ENCODE results near the gene SPG7. TPM values are rescaled to one million over a fixed set of nuclear protein-coding genes. Genes with fewer than 3 reads are reported as not detected.
A peak's percentile ranks its signal among the peaks of the same experiment; 100 is the strongest.

The SPG7 gene
- total and polyA plus RNA-seq, 4 experiments from 2014 or later = 46.4 to 160 (median 103) TPM

- peaks cover 91% of the 10 kb centered on the region for H3K4me1 ChIP-seq (ENCODE audit: insufficient read depth, low read length)
- no peaks in the 10 kb centered on the region for H3K27me3 ChIP-seq (ENCODE audit: insufficient read depth, low read length)
- H3K4me3 Mint-ChIP-seq = peak overlapping the region; percentile 74 to 92 (median 84)
- H3K27me3 Mint-ChIP-seq = no peaks in the 10 kb centered on the region
- peaks cover 71 to 94% (median 85%) of the 10 kb centered on the region in 4 donors for H3K4me1 Mint-ChIP-seq
- H3K36me3 ChIP-seq (ENCODE audit: insufficient read depth, low read length) = no peaks in the 10 kb centered on the region
- CTCF ChIA-PET (ENCODE audit: partially characterized antibody) = interaction anchor here (0.7 to 2.1 kb wide), 7 partner anchors 13 to 690 kb away, joined by 3 to 5 read pairs (median 3); no protein-coding TSS in a partner anchor
- peak overlapping the region; percentile 86 to 98 (median 94) for H3K27ac Mint-ChIP-seq
- intact Hi-C loops (cut with micrococcal nuclease) = loop anchor here (2.0 kb wide), 1 partner anchor 41 kb away; no protein-coding TSS in a partner anchor
- no peaks in the 10 kb centered on the region for H3K9me3 ChIP-seq (ENCODE audit: control insufficient read depth in 1 of 2, low read length in 2 of 2)
- H3K27ac ChIP-seq (ENCODE audit: low read depth, low read length) = peak overlapping the region; percentile 42
- peaks cover 0 to 31% of the 10 kb centered on the region in 2 donors for H3K36me3 Mint-ChIP-seq
- POLR2A ChIA-PET (ENCODE audit: partially characterized antibody) = interaction anchor here (0.6 to 3.7 kb wide), 21 partner anchors 9 to 253 kb away, joined by 3 to 29 read pairs (median 4); partner anchors contain the start of gene SPG7
- peaks cover 0 to 4% (median 0%) of the 10 kb centered on the region in 8 donors for H3K9me3 Mint-ChIP-seq
- peak in 4 of 5 donors; percentile 79 to 85 (median 80) for DNase-seq
- peak overlapping the region; percentile 25 to 26 for H3K4me3 ChIP-seq (ENCODE audit: low read length in 2 of 2)
Observed at GRCh38 chr16:89484041-89484501, 24.1 kb upstream of the SPG7 start.

GRCh38 chr16:89484923-89485679 is 23.1 kb upstream of the SPG7 start:
- Histone ChIP-seq H3K4me1 (ENCODE audit: insufficient read depth, low read length) (peaks cover 89% of the 10 kb centered on the region), H3K4me3 (ENCODE audit: low read length in 2 of 2) (peak overlapping the region in 1 of 2 donors; percentile 6), H3K27me3 (ENCODE audit: insufficient read depth, low read length) (no peaks in the 10 kb centered on the region), H3K27ac (ENCODE audit: low read depth, low read length) (peak overlapping the region; percentile 42), H3K36me3 (ENCODE audit: insufficient read depth, low read length) (no peaks in the 10 kb centered on the region), H3K9me3 (ENCODE audit: control insufficient read depth in 1 of 2, low read length in 2 of 2) (no peaks in the 10 kb centered on the region)
- POLR2A ChIA-PET (ENCODE audit: partially characterized antibody) = interaction anchor here (0.6 to 3.7 kb wide), 10 partner anchors 9 to 252 kb away, joined by 3 to 29 read pairs (median 6); partner anchors contain the start of gene SPG7
- Mint-ChIP-seq H3K36me3 (peaks cover 0 to 35% of the 10 kb centered on the region in 2 donors), H3K9me3 (peaks cover 0 to 5% (median 0%) of the 10 kb centered on the region in 8 donors), H3K27ac (peak overlapping the region; percentile 86 to 98 (median 94)), H3K27me3 (no peaks in the 10 kb centered on the region), H3K4me1 (peaks cover 70 to 91% (median 81%) of the 10 kb centered on the region in 4 donors), H3K4me3 (peak overlapping the region; percentile 72 to 92 (median 84))
- CTCF ChIA-PET (ENCODE audit: partially characterized antibody) = interaction anchor here (0.7 to 2.1 kb wide), 2 partner anchors 109 to 682 kb away, joined by 3 to 4 read pairs; no protein-coding TSS in a partner anchor
- peak in 2 of 5 donors; percentile 19 to 56 for DNase-seq
- intact Hi-C loops (cut with micrococcal nuclease) = loop anchor here (2.0 to 5.0 kb wide), 2 partner anchors 42 to 168 kb away; no protein-coding TSS in a partner anchor

- ChIA-PET POLR2A (ENCODE audit: partially characterized antibody) (interaction anchor here (0.6 to 3.7 kb wide), 7 partner anchors 8 to 170 kb away, joined by 3 to 29 read pairs (median 4); partner anchors contain the start of gene SPG7), CTCF (ENCODE audit: partially characterized antibody) (interaction anchor here (0.7 to 2.1 kb wide), 2 partner anchors 110 to 683 kb away, joined by 3 to 4 read pairs; no protein-coding TSS in a partner anchor)
- no peaks in the 10 kb centered on the region for H3K27me3 Mint-ChIP-seq
- H3K9me3 Mint-ChIP-seq = peaks cover 0 to 5% (median 0%) of the 10 kb centered on the region in 8 donors
- Histone ChIP-seq H3K27ac (ENCODE audit: low read depth, low read length) (peak overlapping the region; percentile 42), H3K4me1 (ENCODE audit: insufficient read depth, low read length) (peaks cover 82% of the 10 kb centered on the region), H3K36me3 (ENCODE audit: insufficient read depth, low read length) (no peaks in the 10 kb centered on the region), H3K4me3 (ENCODE audit: low read length in 2 of 2) (peak overlapping the region in 1 of 2 donors; percentile 6), H3K27me3 (ENCODE audit: insufficient read depth, low read length) (no peaks in the 10 kb centered on the region), H3K9me3 (ENCODE audit: control insufficient read depth in 1 of 2, low read length in 2 of 2) (no peaks in the 10 kb centered on the region)
- peaks cover 66 to 88% (median 77%) of the 10 kb centered on the region in 4 donors for H3K4me1 Mint-ChIP-seq
- peaks cover 0 to 38% of the 10 kb centered on the region in 2 donors for H3K36me3 Mint-ChIP-seq
- no peak for DNase-seq
- intact Hi-C loops (cut with micrococcal nuclease) = loop anchor here (2.0 to 5.0 kb wide), 2 partner anchors 43 to 168 kb away; no protein-coding TSS in a partner anchor
- H3K27ac Mint-ChIP-seq = peak overlapping the region; percentile 86 to 98 (median 94)
- H3K4me3 Mint-ChIP-seq = peak overlapping the region; percentile 72 to 92 (median 84)
Observed at GRCh38 chr16:89485701-89486246, 22.4 kb upstream of the SPG7 start.

GRCh38 chr16:89489040-89489897 is 18.9 kb upstream of the SPG7 start:
- peaks cover 0 to 4% (median 0%) of the 10 kb centered on the region in 8 donors for H3K9me3 Mint-ChIP-seq
- ChIA-PET POLR2A (ENCODE audit: partially characterized antibody) (interaction anchor here (0.6 to 5.4 kb wide), 24 partner anchors 9 to 174 kb away, joined by 3 to 79 read pairs (median 5); partner anchors contain the start of gene SPG7), CTCF (ENCODE audit: partially characterized antibody) (interaction anchor here (0.9 to 1.5 kb wide), 8 partner anchors 17 to 176 kb away, joined by 3 to 6 read pairs (median 4); no protein-coding TSS in a partner anchor)
- H3K4me3 Mint-ChIP-seq = peak overlapping the region; percentile 88 to 97 (median 93)
- no peaks in the 10 kb centered on the region for H3K27me3 Mint-ChIP-seq
- H3K36me3 Mint-ChIP-seq = peaks cover 0 to 32% of the 10 kb centered on the region in 2 donors
- Histone ChIP-seq H3K36me3 (ENCODE audit: insufficient read depth, low read length) (no peaks in the 10 kb centered on the region), H3K4me3 (ENCODE audit: low read length in 2 of 2) (peak overlapping the region; percentile 51 to 63), H3K27me3 (ENCODE audit: insufficient read depth, low read length) (no peaks in the 10 kb centered on the region), H3K4me1 (ENCODE audit: insufficient read depth, low read length) (peaks cover 71% of the 10 kb centered on the region), H3K27ac (ENCODE audit: low read depth, low read length) (peak overlapping the region; percentile 65), H3K9me3 (ENCODE audit: control insufficient read depth in 1 of 2, low read length in 2 of 2) (no peaks in the 10 kb centered on the region)
- peaks cover 44 to 82% (median 66%) of the 10 kb centered on the region in 4 donors for H3K4me1 Mint-ChIP-seq
- peak; percentile 82 to 95 (median 91) for DNase-seq
- intact Hi-C loops (cut with micrococcal nuclease) = loop anchor here (1.0 to 5.0 kb wide), 4 partner anchors 100 to 172 kb away; no protein-coding TSS in a partner anchor
- H3K27ac Mint-ChIP-seq = peak overlapping the region; percentile 96 to 99 (median 97)

GRCh38 chr16:89489898-89490438 is 18.2 kb upstream of the SPG7 start:
- Histone ChIP-seq H3K27me3 (ENCODE audit: insufficient read depth, low read length) (no peaks in the 10 kb centered on the region), H3K27ac (ENCODE audit: low read depth, low read length) (peak overlapping the region; percentile 95), H3K9me3 (ENCODE audit: control insufficient read depth in 1 of 2, low read length in 2 of 2) (no peaks in the 10 kb centered on the region), H3K36me3 (ENCODE audit: insufficient read depth, low read length) (no peaks in the 10 kb centered on the region), H3K4me3 (ENCODE audit: low read length in 2 of 2) (peak overlapping the region in 1 of 2 donors; percentile 29), H3K4me1 (ENCODE audit: insufficient read depth, low read length) (peaks cover 64% of the 10 kb centered on the region)
- DNase-seq = peak in 1 of 5 donors; percentile 44
- Mint-ChIP-seq H3K9me3 (peaks cover 0 to 3% (median 0%) of the 10 kb centered on the region in 8 donors), H3K4me1 (peaks cover 39 to 80% (median 60%) of the 10 kb centered on the region in 4 donors), H3K4me3 (no peak overlapping the region), H3K27me3 (no peaks in the 10 kb centered on the region), H3K36me3 (peaks cover 0 to 31% of the 10 kb centered on the region in 2 donors), H3K27ac (peak overlapping the region in 1 of 7 donors; percentile 90)
- POLR2A ChIA-PET (ENCODE audit: partially characterized antibody) = interaction anchor here (0.6 to 5.4 kb wide), 17 partner anchors 15 to 175 kb away, joined by 3 to 79 read pairs (median 6); partner anchors contain the start of gene SPG7
- intact Hi-C loops (cut with micrococcal nuclease) = loop anchor here (1.0 to 5.0 kb wide), 8 partner anchors 15 to 249 kb away; partner anchors contain the start of gene RPL13
- CTCF ChIA-PET (ENCODE audit: partially characterized antibody) = no interaction called here
